ENCODE measurements around the gene POU3F1.

DNA sequence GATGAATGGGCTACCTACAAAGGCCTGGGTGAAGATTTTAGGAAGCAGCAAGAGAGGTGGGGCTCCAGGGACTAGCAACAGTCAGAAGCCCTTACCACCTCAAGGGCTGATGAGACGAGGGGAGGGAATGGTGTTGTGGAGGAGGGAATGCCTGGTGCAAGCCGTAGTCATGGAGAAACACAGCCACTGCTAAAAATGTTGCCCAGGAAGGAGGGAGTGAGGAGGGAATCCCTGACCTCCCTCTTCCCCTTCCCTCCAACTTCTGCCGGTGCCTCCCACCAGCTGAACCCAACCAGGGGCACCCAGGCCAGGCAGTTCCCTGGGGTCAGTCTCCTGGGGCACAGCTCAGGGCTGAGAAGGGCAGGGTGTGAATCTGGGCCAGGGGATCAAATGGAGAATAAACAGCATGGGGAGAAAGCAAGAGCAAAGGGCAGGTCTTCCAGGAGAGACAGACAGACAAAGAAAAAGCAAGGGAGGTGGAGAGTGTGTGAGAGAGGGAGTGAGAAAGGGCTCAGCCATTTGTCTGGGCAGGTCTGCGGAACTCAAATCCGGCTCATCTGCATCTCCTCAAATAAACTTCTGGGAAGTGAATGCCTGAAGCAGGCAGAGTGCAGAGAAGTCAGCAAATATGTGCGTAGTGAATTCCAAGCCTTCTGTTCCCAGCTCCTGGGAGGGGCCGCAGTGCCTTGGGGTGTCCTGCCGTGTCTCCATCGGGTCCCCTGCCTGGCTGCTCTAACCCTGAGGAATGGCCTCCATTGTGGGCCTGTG, 27.1 kb upstream of the POU3F1 start:
- TF ChIP-seq TAF1 (IDR thresholded peaks at IDR 0.05; ENCODE audit: low read depth, low read length) (no peak), POLR2A (IDR thresholded peaks at IDR 0.05; ENCODE audit: low read depth, low read length) (no peak), POLR2AphosphoS5 (IDR thresholded peaks at IDR 0.05; ENCODE audit: low read depth, low read length) (no peak), SPI1 (IDR thresholded peaks at IDR 0.05; ENCODE audit: low read depth, low read length) (no peak)
